B cell (primary cell): ENCODE data around the gene SIGLEC7. TPM values are rescaled to one million over a fixed set of nuclear protein-coding genes. Genes with fewer than 3 reads are reported as not detected.

Experiments
- ATAC-seq: fragments of 200-7000 bp; cut with Tn5 transposase; one replicate; pipeline ENCODE4 v1.10.0; 2021; ENCODE audit warnings: low read depth, mild to moderate bottlenecking, moderate number of reproducible peaks, moderate library complexity
- CTCF ChIA-PET: fragments of 350-600 bp; sonication (Branson Sonifier 250); formaldehyde crosslinking; loops from one replicate; lab custom pipeline; 2021; ENCODE audit warnings: antibody characterized with exemption, inconsistent platforms; lab: Charles Lee
- POLR2A ChIA-PET: fragments of 350-600 bp; sonication (Branson Sonifier 250); formaldehyde crosslinking; loops from one replicate; lab custom pipeline; 2021; ENCODE audit warnings: antibody characterized with exemption; lab: Charles Lee
- DNase-seq: peaks from one replicate; pipeline ENCODE4 v3.0.0; 2013
- H2AFZ ChIP-seq: 2 replicates; pipeline ENCODE4 v1.6.1; 2012; ENCODE audit warnings: mild to moderate bottlenecking, low read depth, low read length; ENCODE audit not compliant: insufficient read depth, poor library complexity, severe bottlenecking
- H3K27ac ChIP-seq, 2 donors: 1 replicate in 1 of 2; 2 replicates in 1 of 2; pipeline ENCODE4 v1.5.1; 2012 to 2013; ENCODE audit warnings: low read length in 2 of 2, mild to moderate bottlenecking in 2 of 2, moderate library complexity in 1 of 2
- H3K27me3 ChIP-seq, 4 experiments: fragments of 200-600 bp in 1 of 4; sonication (generic) in 1 of 4; replicated peaks in 1 of 4; 1 replicate in 2 of 4; 2 replicates in 2 of 4; pipeline versions ENCODE4 v1.6.1 to v1.7.0; 2013 to 2016; ENCODE audit warnings: low read length in 3 of 4, mild to moderate bottlenecking in 2 of 4, mixed read lengths in 1 of 4, moderate library complexity in 1 of 4; ENCODE audit not compliant: insufficient read depth in 4 of 4, control insufficient read depth in 3 of 4; ENCODE audit errors: control extremely low read depth in 1 of 4
- H3K36me3 ChIP-seq, 2 experiments: replicated peaks in 1 of 2; 1 replicate in 1 of 2; 2 replicates in 1 of 2; pipeline versions ENCODE4 v1.6.1 to v1.7.1; 2013; ENCODE audit warnings: low read length in 1 of 2; ENCODE audit not compliant: insufficient read depth in 2 of 2, control insufficient read depth in 1 of 2; ENCODE audit errors: control extremely low read depth in 1 of 2, extremely low read depth in 1 of 2
- H3K4me1 ChIP-seq, 2 donors: fragments of 200-600 bp in 1 of 2; sonication (generic) in 1 of 2; 1 replicate in 1 of 2; 2 replicates in 1 of 2; pipeline versions ENCODE4 v1.5.1 to v1.6.1; 2013 to 2017; ENCODE audit warnings: low read length in 2 of 2; ENCODE audit not compliant: control insufficient read depth in 2 of 2, insufficient read depth in 2 of 2
- H3K4me2 ChIP-seq: replicated peaks from 2 replicates; pipeline ENCODE3; 2012; ENCODE audit warnings: mild to moderate bottlenecking, low read depth, low read length; ENCODE audit not compliant: poor library complexity, severe bottlenecking
- H3K4me3 ChIP-seq, 5 experiments: fragments of 200-600 bp in 1 of 5; sonication (generic) in 1 of 5; 1 replicate in 3 of 5; 2 replicates in 2 of 5; pipeline versions ENCODE4 v1.5.1 to v1.7.0; 2011 to 2016; ENCODE audit warnings: low read length in 4 of 5, mild to moderate bottlenecking in 4 of 5, low read depth in 2 of 5, control low read depth in 1 of 5, moderate library complexity in 1 of 5; ENCODE audit not compliant: insufficient read depth in 1 of 5; ENCODE audit errors: control extremely low read depth in 1 of 5, extremely low read depth in 1 of 5
- H3K79me2 ChIP-seq: fragments of 200-600 bp; sonication (generic); one replicate; pipeline ENCODE4 v1.6.0; 2016; ENCODE audit warnings: low read length; ENCODE audit not compliant: control insufficient read depth, insufficient read depth
- H3K9ac ChIP-seq: fragments of 200-600 bp; sonication (generic); 2 replicates; pipeline ENCODE4 v1.6.1; 2017; ENCODE audit warnings: mild to moderate bottlenecking, low read length, moderate library complexity
- H3K9me3 ChIP-seq, 3 donors: one replicate each; pipeline versions ENCODE4 v1.6.1 to v1.7.1; 2013; ENCODE audit warnings: low read length in 2 of 3; ENCODE audit not compliant: control insufficient read depth in 2 of 3, insufficient read depth in 1 of 3; ENCODE audit errors: control extremely low read depth in 1 of 3
- H4K20me1 ChIP-seq: 2 replicates; pipeline ENCODE4 v1.6.0; 2012; ENCODE audit warnings: mild to moderate bottlenecking, low read length; ENCODE audit not compliant: insufficient read depth, control insufficient read depth, poor library complexity, severe bottlenecking
- H3K27ac Mint-ChIP-seq: one replicate; pipeline ENCODE4 v1.8.0; 2021; ENCODE audit warnings: mixed read lengths
- H3K27me3 Mint-ChIP-seq: one replicate; pipeline ENCODE4 v1.8.0; 2021; ENCODE audit warnings: mixed read lengths
- H3K4me1 Mint-ChIP-seq: one replicate; pipeline ENCODE4 v1.8.0; 2021; ENCODE audit warnings: mixed read lengths
- H3K4me3 Mint-ChIP-seq: one replicate; pipeline ENCODE4 v1.8.0; 2021; ENCODE audit warnings: mixed read lengths
- H3K9me3 Mint-ChIP-seq: one replicate; pipeline ENCODE4 v1.8.0; 2022; ENCODE audit warnings: mixed read lengths; ENCODE audit not compliant: insufficient read depth
- CTCF ChIP-seq: fragments of 200-600 bp; IDR thresholded peaks from one replicate; pipeline ENCODE4 v1.8.0; 2022; ENCODE audit warnings: antibody characterized with exemption, mild to moderate bottlenecking
- EZH2 ChIP-seq: IDR thresholded peaks from 2 replicates; pipeline ENCODE4 v1.6.1; 2012; ENCODE audit warnings: borderline replicate concordance, low read depth, mild to moderate bottlenecking, moderate library complexity, low read length; ENCODE audit not compliant: insufficient read depth, poor library complexity, severe bottlenecking
- WGBS: methylation state at CpG from one replicate; pipeline ENCODE4 v1.1.5; 2013; ENCODE audit warnings: missing lambda C conversion rate; ENCODE audit not compliant: insufficient coverage; 5-methylcytosine and 5-hydroxymethylcytosine counted together
- intact Hi-C: fragments of 100-400 bp; cut with micrococcal nuclease; formaldehyde crosslinking; loops from one replicate; pipeline ENCODE4 v1.10.0; 2022
- polyA plus RNA-seq: library from polyadenylated mRNA; depleted of rRNA; stranded (reverse); fragments of >200 nt; gene quantifications from 2 replicates; pipeline ENCODE4 v1.2.3, GENCODE V29; 2012
- total RNA-seq, 2 donors: library from RNA; stranded (reverse); fragments of 120-200 nt in 1 of 2; gene quantifications; 1 replicate in 1 of 2; 2 replicates in 1 of 2; pipeline versions ENCODE4 v1.2.3 to v1.2.4, GENCODE V29; 2013 to 2022

The SIGLEC7 gene
- total and polyA plus RNA-seq, 2 donors (not counting 1 experiment from before 2014, with no cell fraction given), result 0.52 TPM; not detected in 1

- H3K27me3 Mint-ChIP-seq, result peaks cover 22% of the 10 kb centered on the region
- Histone ChIP-seq H3K27me3 (peaks cover 0 to 10% (median 0%) of the 10 kb centered on the region in 4 experiments), H4K20me1 (no peaks in the 10 kb centered on the region), H3K9ac (no peak within 1 kb of the TSS), H3K9me3 (no peaks in the 10 kb centered on the region), H2AFZ (peak within 1 kb of the TSS; percentile 69), H3K4me2 (peak within 1 kb of the TSS; percentile 26), H3K4me3 (peak within 1 kb of the TSS in 1 of 5 experiments; percentile 23), H3K79me2 (no peaks in the 10 kb centered on the region), H3K4me1 (peaks cover 8 to 14% of the 10 kb centered on the region in 2 donors), H3K27ac (no peak within 1 kb of the TSS), H3K36me3 (no peaks in the 10 kb centered on the region)
- CTCF ChIA-PET, result no interaction called here
- peaks cover 10% of the 10 kb centered on the region for H3K4me1 Mint-ChIP-seq
- H3K9me3 Mint-ChIP-seq, result no peaks in the 10 kb centered on the region
- TF ChIP-seq EZH2, result no peak
- 77% methylated on average over 12 of the region's 14 CpGs for WGBS
- no peak within 1 kb of the TSS for H3K27ac Mint-ChIP-seq
- POLR2A ChIA-PET, result no interaction called here
- ATAC-seq (no peak), DNase-seq (no peak)
- intact Hi-C loops, result no loop called here
- no peak within 1 kb of the TSS for H3K4me3 Mint-ChIP-seq
Measured at GRCh38 chr19:51124729-51125128, 17.4 kb upstream of the SIGLEC7 start, which contains the start of gene SIGLEC9. TSS of gene SIGLEC9 (plus strand) at chr19:51124906. CDS start at chr19:51124975, 69 bp downstream.

GRCh38 chr19:51125421-51126075, 16.6 kb upstream of the SIGLEC7 start:
- H3K9me3 ChIP-seq, result no peaks in the 10 kb centered on the region
- intact Hi-C loops, result no loop called here
- ATAC-seq (no peak), DNase-seq (no peak)
- no peak overlapping the region for H3K27ac ChIP-seq
- Mint-ChIP-seq H3K27ac (no peak overlapping the region), H3K4me3 (no peak overlapping the region), H3K27me3 (peaks cover 23% of the 10 kb centered on the region), H3K4me1 (peaks cover 10% of the 10 kb centered on the region), H3K9me3 (no peaks in the 10 kb centered on the region)
- peak overlapping the region in 1 of 5 experiments; percentile 23 for H3K4me3 ChIP-seq
- WGBS, result 92% methylated on average over 16 of the region's 16 CpGs
- ChIA-PET POLR2A (no interaction called here), CTCF (no interaction called here)
- H3K4me1 ChIP-seq, result peaks cover 8 to 14% of the 10 kb centered on the region in 2 donors
- H2AFZ ChIP-seq, result no peak overlapping the region
- H3K9ac ChIP-seq, result no peak overlapping the region
- H3K4me2 ChIP-seq, result no peak overlapping the region
- H4K20me1 ChIP-seq, result no peaks in the 10 kb centered on the region
- H3K36me3 ChIP-seq, result no peaks in the 10 kb centered on the region
- TF ChIP-seq CTCF (no peak), EZH2 (no peak)
- no peaks in the 10 kb centered on the region for H3K79me2 ChIP-seq
- peaks cover 0 to 14% (median under 1%) of the 10 kb centered on the region in 4 experiments for H3K27me3 ChIP-seq
